Mucosa of descending colon (tissue), 3 donors: Measurements from ENCODE around the gene PPM1L. TPM values are rescaled to one million over a fixed set of nuclear protein-coding genes. Genes with fewer than 3 reads are reported as not detected.

Source experiments
- ATAC-seq: fragments of 200-7000 bp; cut with Tn5 transposase; one replicate; pipeline ENCODE4 v1.9.1; 2020; ENCODE audit warnings: mild to moderate bottlenecking, moderate library complexity
- DNase-seq, 3 donors: peaks; one replicate each; pipeline ENCODE4 v3.0.0-alpha.2; 2020
- H3K36me3 ChIP-seq: fragments of 200-600 bp; one replicate; pipeline ENCODE4 v1.8.0; 2021; ENCODE audit warnings: low read depth, mild to moderate bottlenecking
- H3K4me1 ChIP-seq: fragments of 200-600 bp; one replicate; pipeline ENCODE4 v1.8.0; 2021; ENCODE audit warnings: low read depth, mild to moderate bottlenecking
- H3K4me3 ChIP-seq: fragments of 200-600 bp; one replicate; pipeline ENCODE4 v1.8.0; 2021; ENCODE audit warnings: mild to moderate bottlenecking
- H3K9me3 ChIP-seq: fragments of 200-600 bp; one replicate; pipeline ENCODE4 v1.8.0; 2021; ENCODE audit warnings: mild to moderate bottlenecking
- CTCF ChIP-seq: fragments of 200-600 bp; IDR thresholded peaks from one replicate; pipeline ENCODE4 v1.8.0; 2022; ENCODE audit warnings: antibody characterized with exemption, mild to moderate bottlenecking
- intact Hi-C, 2 donors: fragments of 100-400 bp; cut with DNase I in 1 of 2; cut with micrococcal nuclease in 1 of 2; formaldehyde crosslinking; loops; one replicate each; pipeline versions ENCODE4 v1.11.0 to v1.11.1; 2022; cut with DNase I, micrococcal nuclease
- total RNA-seq, 3 donors: library from RNA; stranded (reverse); fragmentation: NEBNext Ultra II Directional in 2 of 3; extraction: Animal tissue kit (Norgen Biotek cat#: 25700) in 2 of 3; gene quantifications; one replicate each; pipeline versions ENCODE4 v1.2.1 to v1.2.4, GENCODE V29; 2021 to 2023
- donor health status: DM: no; HTN: no; CAD: no; lungs with moderate emphysema.
- donor health status: DM: no; HTN: no; CAD: no.
- donor health status: DM: no; HTN: yes; CAD: no.

PPM1L gene
- total RNA-seq, 3 donors from 2014 or later, result 16.2 to 47.9 (median 21.6) TPM

GRCh38 chr3:160809453-160809852 lies 53.4 kb downstream of the PPM1L start:
- no peak for TF ChIP-seq CTCF
- H3K9me3 ChIP-seq, result no peaks in the 10 kb centered on the region
- H3K4me3 ChIP-seq, result no peak overlapping the region
- H3K4me1 ChIP-seq, result no peaks in the 10 kb centered on the region
- intact Hi-C loops, result no loop called here
- DNase-seq (no peak), ATAC-seq (no peak)
- no peaks in the 10 kb centered on the region for H3K36me3 ChIP-seq

GRCh38 chr3:160810362-160811236 lies 54.6 kb downstream of the PPM1L start:
- no peaks in the 10 kb centered on the region for H3K4me1 ChIP-seq
- no peaks in the 10 kb centered on the region for H3K36me3 ChIP-seq
- H3K4me3 ChIP-seq, result no peak overlapping the region
- DNase-seq (no peak), ATAC-seq (no peak)
- intact Hi-C loops, result no loop called here
- H3K9me3 ChIP-seq, result no peaks in the 10 kb centered on the region
- TF ChIP-seq CTCF, result no peak

- no peak for ATAC-seq
- TF ChIP-seq CTCF, result no peak
These were observed 55.2 kb downstream of the PPM1L start for GRCh38 chr3:160811237-160811548.

GRCh38 chr3:160812304-160812703 lies 56.3 kb downstream of the PPM1L start:
- Histone ChIP-seq H3K9me3 (no peaks in the 10 kb centered on the region), H3K4me1 (no peaks in the 10 kb centered on the region), H3K4me3 (no peak overlapping the region), H3K36me3 (no peaks in the 10 kb centered on the region)
- intact Hi-C loops, result no loop called here
- no peak for ATAC-seq
- TF ChIP-seq CTCF, result no peak
- no peak for DNase-seq

More at GRCh38 chr3:160811237-160811548, 55.2 kb downstream of the PPM1L start:
- H3K4me3 ChIP-seq, result no peak overlapping the region
- H3K4me1 ChIP-seq, result no peaks in the 10 kb centered on the region
- intact Hi-C loops, result no loop called here
- no peaks in the 10 kb centered on the region for H3K36me3 ChIP-seq
- no peaks in the 10 kb centered on the region for H3K9me3 ChIP-seq
- DNase-seq, result no peak

GRCh38 chr3:160815280-160815679 lies 59.2 kb downstream of the PPM1L start:
- DNase-seq (no peak), ATAC-seq (no peak)
- Histone ChIP-seq H3K4me3 (no peak overlapping the region), H3K4me1 (no peaks in the 10 kb centered on the region), H3K36me3 (no peaks in the 10 kb centered on the region), H3K9me3 (no peaks in the 10 kb centered on the region)
- intact Hi-C loops, result no loop called here
- no peak for TF ChIP-seq CTCF

- H3K9me3 ChIP-seq, result no peaks in the 10 kb centered on the region
- DNase-seq (no peak), ATAC-seq (no peak)
- TF ChIP-seq CTCF, result no peak
- intact Hi-C loops, result no loop called here
- no peaks in the 10 kb centered on the region for H3K36me3 ChIP-seq
- H3K4me1 ChIP-seq, result no peaks in the 10 kb centered on the region
- H3K4me3 ChIP-seq, result no peak overlapping the region
These were observed 64.0 kb downstream of the PPM1L start for GRCh38 chr3:160820022-160820421.
